Heart left ventricle (tissue), 13 donors: ENCODE measurements around the gene RNF111.

Source experiments
- CTCF ChIP-seq, 12 donors: fragments of 200-600 bp; sonication (generic) in 4 of 12; IDR thresholded peaks; one replicate each; pipeline versions ENCODE4 v1.5.0 to v1.8.0; 2018 to 2022; ENCODE audit warnings: antibody characterized with exemption in 12 of 12, mild to moderate bottlenecking in 5 of 12
- POLR2A ChIP-seq, 2 donors: fragments of 450-650 bp; IDR thresholded peaks; one replicate each; pipeline ENCODE4 v1.6.1; 2017; ENCODE audit warnings: antibody characterized with exemption in 2 of 2, mild to moderate bottlenecking in 2 of 2, moderate library complexity in 2 of 2
- donor health status: ischemic (EF 13 %, LVEDD 7.1; RV severe dilation, severe dysfunction).
- donor health status: DM: no; HTN: yes; CAD: no.
- donor health status: DM: no; HTN: no; CAD: no.
- donor health status: ischemic (EF 25% LVEDD 6.9; RV normal size, moderate dysfunction).
- donor health status: ischemic (EF 25% LVEDD 5.7; RV mildly dilated, moderate dysfunction).
- donor health status: ischemic (EF 35%, LVEDD 5.7; RV mildly dilated, moderate dysfunction).
- donor health status: nonischemic (EF 11% LVEDD 7.7; RV severe dilation, severe dysfunction).
- donor health status: DM: yes; HTN: yes; CAD: no.
- donor health status: PGD.
- donor health status: ischemic (EF 29% LVEDD 5.4; RV normal size, mild dysfunction).
- donor health status: nonischemic (EF 23%, LVEDD 6.1; RV moderate dilation, normal function).

GRCh38 chr15:59039225-59039624, 51.8 kb downstream of the RNF111 start:
- TF ChIP-seq CTCF (IDR thresholded peaks at IDR 0.05) = no peak
- TF ChIP-seq POLR2A (IDR thresholded peaks at IDR 0.05) = no peak
